HG03342 (cell line): ENCODE results near the gene RASIP1.
"Not testable (repeated sequence)": the region's sequence is repeated elsewhere in the genome, so short reads cannot be mapped to it uniquely, and the experiment has no call there.

Experiments used
- ATAC-seq: cut with Tn5 transposase; IDR thresholded peaks from one replicate; pipeline ENCODE4 v1.9.1; 2021; ENCODE audit warnings: mild to moderate bottlenecking, moderate library complexity; ENCODE audit not compliant: unreplicated experiment

Gene RASIP1

GRCh38 chr19:48735031-48735615 is 5.3 kb downstream of the RASIP1 start:
- no peak for ATAC-seq

- ATAC-seq, result no peak
Measured at GRCh38 chr19:48734625-48735024, 5.8 kb downstream of the RASIP1 start.

GRCh38 chr19:48731452-48731851 is 9.0 kb downstream of the RASIP1 start:
- no peak for ATAC-seq

- no peak for ATAC-seq
Measured at GRCh38 chr19:48728911-48729664, 11.3 kb downstream of the RASIP1 start.

GRCh38 chr19:48726556-48726955 is 13.9 kb downstream of the RASIP1 start:
- ATAC-seq, result no peak

GRCh38 chr19:48724796-48725753 is 15.3 kb downstream of the RASIP1 start:
- no peak for ATAC-seq

- no peak for ATAC-seq
Measured at GRCh38 chr19:48722196-48722708, 18.2 kb downstream of the RASIP1 start.

GRCh38 chr19:48720613-48721296 is 19.7 kb downstream of the RASIP1 start:
- ATAC-seq, result peak; percentile 69

- no peak for ATAC-seq
Measured at GRCh38 chr19:48720251-48720612, 20.2 kb downstream of the RASIP1 start.

- ATAC-seq, result no peak
Measured at GRCh38 chr19:48719263-48720171, 20.9 kb downstream of the RASIP1 start, which contains the start of gene MAMSTR. TSS of gene MAMSTR (minus strand) at chr19:48719725. CDS start at chr19:48719031, 694 bp downstream.

GRCh38 chr19:48718711-48719231 is 21.6 kb downstream of the RASIP1 start:
- ATAC-seq, result no peak

GRCh38 chr19:48718106-48718505 is 22.3 kb downstream of the RASIP1 start:
- ATAC-seq, result not testable (repeated sequence)

GRCh38 chr19:48716562-48717291 is 23.7 kb downstream of the RASIP1 start:
- no peak for ATAC-seq

GRCh38 chr19:48715681-48716171 is 24.7 kb downstream of the RASIP1 start:
- ATAC-seq, result no peak

- no peak for ATAC-seq
Measured at GRCh38 chr19:48714759-48715675, 25.4 kb downstream of the RASIP1 start.

GRCh38 chr19:48713864-48714755 is 26.3 kb downstream of the RASIP1 start:
- ATAC-seq, result peak; percentile 81
